GM12878 (cell line): ENCODE results near the gene POP7. TPM values are rescaled to one million over a fixed set of nuclear protein-coding genes. Genes with fewer than 3 reads are reported as not detected.

Source experiments
- ATAC-seq: fragments of 200-7000 bp; cut with Tn5 transposase; 3 replicates; pipeline ENCODE4 v1.9.1; 2020; ENCODE audit warnings: mild to moderate bottlenecking, moderate library complexity
- BruUV-seq: library from RNA; stranded (reverse); fragments of 400-500 nt; replicated peaks from 2 replicates; lab custom pipeline; 2021; lab: Mats Ljungman, UMichigan
- CTCF ChIA-PET: fragments of 300-600 bp; sonication (Branson Sonifier 250); formaldehyde crosslinking; extraction: SDS; loops from one replicate; lab custom pipeline; 2021; ENCODE audit warnings: inconsistent platforms; lab: Yijun Ruan, JAX
- POLR2A ChIA-PET: fragments of 350-600 bp; formaldehyde crosslinking; extraction: SDS; loops from one replicate; lab custom pipeline; 2021; ENCODE audit warnings: inconsistent platforms; lab: Charles Lee
- RAD21 ChIA-PET: fragments of 300-600 bp; sonication (Branson Sonifier 250); formaldehyde crosslinking; loops from one replicate; lab custom pipeline; 2023; ENCODE audit warnings: antibody characterized with exemption; ENCODE audit not compliant: unreplicated experiment; lab: Charles Lee
- SMC1A ChIA-PET: fragments of 300-600 bp; sonication (Branson Sonifier 250); formaldehyde crosslinking; loops from one replicate; lab custom pipeline; 2023; ENCODE audit not compliant: unreplicated experiment, uncharacterized antibody; lab: Charles Lee
- DNase-seq: peaks from one replicate; pipeline ENCODE4 v3.0.0-alpha.2; 2011; ENCODE audit warnings: low read depth, low spot score
- FAIRE-seq: peaks from 3 replicates; lab custom pipeline; 2011; peaks lifted over from hg19 to GRCh38; lab: Jason Lieb, UNC
- H2AFZ ChIP-seq: 2 replicates; pipeline ENCODE4 v1.6.0; 2011; ENCODE audit warnings: low read depth, low read length, control low read depth; ENCODE audit not compliant: control insufficient read depth
- H3K27ac ChIP-seq: 2 replicates; pipeline ENCODE4 v1.5.1; 2011; ENCODE audit warnings: control low read depth; ENCODE audit not compliant: control insufficient read depth, insufficient read depth
- H3K27me3 ChIP-seq, 2 experiments: replicated peaks in 1 of 2; 2 replicates each; pipeline versions ENCODE4 v1.6.0 to v1.6.1; 2011; ENCODE audit warnings: low read length in 1 of 2; ENCODE audit not compliant: control insufficient read depth in 2 of 2, insufficient read depth in 2 of 2
- H3K36me3 ChIP-seq, 2 experiments: 2 replicates each; pipeline ENCODE4 v1.5.1; 2011; ENCODE audit warnings: low read length in 1 of 2; ENCODE audit not compliant: control insufficient read depth in 2 of 2, insufficient read depth in 2 of 2
- H3K4me1 ChIP-seq: 2 replicates; pipeline ENCODE4 v1.6.1; 2011; ENCODE audit warnings: mild to moderate bottlenecking, low read length, moderate library complexity, mixed read lengths; ENCODE audit not compliant: control insufficient read depth, insufficient read depth
- H3K4me2 ChIP-seq: 2 replicates; pipeline ENCODE4 v1.6.0; 2011; ENCODE audit warnings: control low read depth; ENCODE audit not compliant: control insufficient read depth, insufficient read depth
- H3K4me3 ChIP-seq: fragments of 200-600 bp; sonication (generic); 2 replicates; pipeline ENCODE4 v1.5.1; 2016
- H3K79me2 ChIP-seq: 2 replicates; pipeline ENCODE4 v1.6.0; 2011; ENCODE audit warnings: low read length; ENCODE audit not compliant: control insufficient read depth, insufficient read depth
- H3K9ac ChIP-seq: 2 replicates; pipeline ENCODE4 v1.8.0; 2011; ENCODE audit warnings: low read length, control low read depth, mixed read lengths; ENCODE audit not compliant: control insufficient read depth, insufficient read depth
- H3K9me3 ChIP-seq: replicated peaks from 3 replicates; pipeline ENCODE4 v1.5.1; 2011; ENCODE audit warnings: mild to moderate bottlenecking, low read length; ENCODE audit not compliant: control insufficient read depth, insufficient read depth
- H4K20me1 ChIP-seq: 2 replicates; pipeline ENCODE4 v1.6.0; 2011; ENCODE audit not compliant: control insufficient read depth, insufficient read depth
- BHLHE40 ChIP-seq, 2 experiments: fragments of 450-650 bp in 1 of 2; IDR thresholded peaks; 2 replicates each; pipeline ENCODE4 v1.6.1; 2011 to 2017; ENCODE audit warnings: low read depth in 2 of 2, borderline replicate concordance in 1 of 2, improper control_type of control experiment in 1 of 2, low read length in 1 of 2, mild to moderate bottlenecking in 1 of 2
- CTCF ChIP-seq, 3 experiments: IDR thresholded peaks in 2 of 3; conservative IDR thresholded peaks in 1 of 3; 2 replicates each; pipeline ENCODE4 v1.5.1; 2011; ENCODE audit warnings: low read depth in 3 of 3, low read length in 3 of 3, mild to moderate bottlenecking in 3 of 3, control low read depth in 2 of 3, moderate library complexity in 2 of 3, inconsistent platforms in 1 of 3, mixed read lengths in 1 of 3; ENCODE audit not compliant: control insufficient read depth in 2 of 3, insufficient read depth in 1 of 3; ENCODE audit errors: extremely low read depth in 1 of 3
- E2F4 ChIP-seq: IDR thresholded peaks from 2 replicates; pipeline ENCODE4 v1.6.1; 2012; ENCODE audit warnings: low read depth, low read length, improper control_type of control experiment
- IKZF1 ChIP-seq: fragments of 450-650 bp; conservative IDR thresholded peaks from 2 replicates; pipeline ENCODE4 v1.6.1; 2017; ENCODE audit warnings: antibody characterized with exemption, mild to moderate bottlenecking
- NBN ChIP-seq: fragments of 450-650 bp; IDR thresholded peaks from 2 replicates; pipeline ENCODE4 v1.6.1; 2016
- NFXL1 ChIP-seq: fragments of 450-650 bp; IDR thresholded peaks from 2 replicates; pipeline ENCODE4 v1.6.1; 2017; ENCODE audit warnings: antibody characterized with exemption, mild to moderate bottlenecking, borderline replicate concordance
- NFYA ChIP-seq: IDR thresholded peaks from 2 replicates; pipeline ENCODE4 v1.6.1; 2011; ENCODE audit warnings: low read depth, mild to moderate bottlenecking, low read length, improper control_type of control experiment, borderline replicate concordance
- NR2C1 ChIP-seq: fragments of 450-650 bp; IDR thresholded peaks from 2 replicates; pipeline ENCODE4 v1.6.1; 2017; ENCODE audit warnings: antibody characterized with exemption, mild to moderate bottlenecking, moderate library complexity
- NR2F1 ChIP-seq: fragments of 450-650 bp; conservative IDR thresholded peaks from 2 replicates; pipeline ENCODE4 v1.6.1; 2017; ENCODE audit warnings: mild to moderate bottlenecking
- SIN3A ChIP-seq: IDR thresholded peaks from 2 replicates; pipeline ENCODE4 v1.6.1; 2012; ENCODE audit warnings: low read depth, low read length, improper control_type of control experiment
- SMC3 ChIP-seq: IDR thresholded peaks from 2 replicates; pipeline ENCODE4 v1.6.1; 2011; ENCODE audit warnings: low read length, improper control_type of control experiment, borderline replicate concordance
- STAT1 ChIP-seq: fragments of 450-650 bp; conservative IDR thresholded peaks from 2 replicates; pipeline ENCODE4 v1.6.1; 2014; ENCODE audit warnings: antibody characterized with exemption, mild to moderate bottlenecking
- TCF3 ChIP-seq: IDR thresholded peaks from 2 replicates; pipeline ENCODE4 v1.6.1; 2012; ENCODE audit warnings: low read depth, mild to moderate bottlenecking, low read length, borderline replicate concordance; ENCODE audit not compliant: insufficient read depth
- YY1 ChIP-seq: IDR thresholded peaks from 2 replicates; pipeline ENCODE4 v1.6.1; 2011; ENCODE audit warnings: low read depth, mild to moderate bottlenecking, low read length
- WGBS: methylation state at CpG from one replicate; pipeline ENCODE4 v1.1.6; 2016; ENCODE audit warnings: low lambda C conversion rate; ENCODE audit not compliant: insufficient replicate concordance, insufficient coverage; ENCODE audit errors: missing lambda C conversion rate; 5-methylcytosine and 5-hydroxymethylcytosine counted together
- in situ Hi-C: fragments of 300-500 bp; cut with MboI; formaldehyde crosslinking; loops from 9 replicates; pipeline ENCODE4 v1.14.3; 2018; ENCODE audit warnings: mixed read lengths
- intact Hi-C: fragments of 100-400 bp; cut with micrococcal nuclease; formaldehyde crosslinking; loops from one replicate; pipeline ENCODE4 v1.14.2; 2022; ENCODE audit not compliant: unreplicated experiment
- polyA plus RNA-seq, 11 experiments: library from polyadenylated mRNA; depleted of rRNA in 4 of 11; unstranded in 6 of 11; stranded (reverse) in 5 of 11; fragments of >200 nt; fragmentation: Nextera tagmentation in 4 of 11; fragmentation: Illumina TruSeq in 1 of 11; extraction: Ambion mirVana in 4 of 11; extraction: Trizol in 1 of 11; gene quantifications; 1 replicate in 1 of 11; 2 replicates in 10 of 11; pipeline versions ENCODE4 v1.2.1 to v1.2.3, GENCODE V29; 2011 to 2016; ENCODE audit warnings: inconsistent platforms in 2 of 11, missing spikeins in 2 of 11, low read depth in 1 of 11
- total RNA-seq, 4 experiments: library from RNA; depleted of rRNA in 3 of 4; stranded (reverse); fragments of >200 nt in 3 of 4; fragmentation: Illumina TruSeq in 1 of 4; extraction: Trizol in 1 of 4; gene quantifications; 2 replicates each; pipeline versions ENCODE4 v1.2.1 to v1.2.3, GENCODE V29; 2013 to 2021

Gene POP7
- total and polyA plus RNA-seq, 10 of the 15 experiments (the other 5 are each of a cell fraction or from before 2014, with no cell fraction given) = 12.1 to 148 (median 51.7) TPM

- peak in 2 of 3 experiments; percentile 10 to 14; a peak in 2 of 6 replicates for TF ChIP-seq CTCF (IDR thresholded peaks at IDR 0.05 in 2 of 3, conservative IDR thresholded peaks at IDR 0.05 in 1 of 3; ENCODE audit: control insufficient read depth in 2 of 3, extremely low read depth in 1 of 3, insufficient read depth in 1 of 3, low read depth in 3 of 3, low read length in 3 of 3)
- TF ChIP-seq SIN3A = no peak
These were observed 16.4 kb upstream of the POP7 start (continued) for GRCh38 chr7:100689230-100690135.

- Histone ChIP-seq H4K20me1 (no peaks in the 10 kb centered on the region), H3K4me1 (peaks cover 41% of the 10 kb centered on the region), H3K27ac (peak overlapping the region; percentile 74; the same call in 1 of the 2 replicates), H3K79me2 (peaks cover 52% of the 10 kb centered on the region), H2AFZ (no peak overlapping the region), H3K27me3 (no peaks in the 10 kb centered on the region), H3K9me3 (no peaks in the 10 kb centered on the region), H3K9ac (peak overlapping the region; percentile 81), H3K4me2 (peak overlapping the region; percentile 87), H3K4me3 (peak overlapping the region; percentile 95), H3K36me3 (peaks cover 0 to 10% of the 10 kb centered on the region in 2 experiments; a peak in 3 of 4 replicates)
- TSS peak; percentile 75 for BruUV-seq
- ChIA-PET CTCF (interaction anchor here (0.6 to 8.6 kb wide), 43 partner anchors 9 to 543 kb away, joined by 3 to 134 read pairs (median 4); partner anchors contain the start of genes FBXO24, GNB2, LAMTOR4 and LRCH4), POLR2A (interaction anchor here (0.6 to 3.3 kb wide), 5 partner anchors 11 to 303 kb away, joined by 3 to 26 read pairs (median 5); partner anchors contain the start of genes MOSPD3 and POP7), SMC1A (interaction anchor here (0.6 to 2.8 kb wide), 13 partner anchors 14 to 162 kb away, joined by 3 to 13 read pairs (median 4); partner anchors contain the start of genes FBXO24, LRCH4, MOSPD3 and POP7), RAD21 (interaction anchor here (0.5 to 5.8 kb wide), 12 partner anchors 9 to 215 kb away, joined by 3 to 56 read pairs (median 5); partner anchors contain the start of genes MOSPD3 and POP7)
- FAIRE-seq (peak; percentile 38), DNase-seq (no peak), ATAC-seq (peak; percentile 87)
- in situ Hi-C loops = loop anchor here (25.0 kb wide), 1 partner anchor 230 kb away; the partner anchor contains the start of gene SPACDR
- WGBS = 36% methylated on average over 28 of the region's 28 CpGs
- intact Hi-C loops = loop anchor here (1.0 to 10.0 kb wide), 4 partner anchors 60 to 217 kb away; partner anchors contain the start of genes FBXO24, LRCH4 and TSC22D4
- peak; percentile 57; the same call in 1 of the 2 replicates for TF ChIP-seq YY1
- TF ChIP-seq NFXL1 = no peak
- TF ChIP-seq NFYA = no peak
- TF ChIP-seq E2F4 = peak; percentile 62
- TF ChIP-seq STAT1 = 0 out of 2 replicates have a peak, but pooled peaks have one; percentile 44
- TF ChIP-seq IKZF1 = peak; percentile 25; the same call in 1 of the 2 replicates
- TF ChIP-seq NR2C1 = no peak
- no peak for TF ChIP-seq TCF3
- peak; percentile 71 for TF ChIP-seq SMC3
- peak; percentile 64 for TF ChIP-seq NBN
- TF ChIP-seq NR2F1 = no peak
- TF ChIP-seq BHLHE40 (IDR thresholded peaks at IDR 0.05; ENCODE audit: borderline replicate concordance in 1 of 2, low read depth in 2 of 2, low read length in 1 of 2) = no peak
These were observed 14.0 kb upstream of the POP7 start for GRCh38 chr7:100691676-100692577.
